ENCODE data around the gene LRG1. TPM values are rescaled to one million over a fixed set of nuclear protein-coding genes. Genes with fewer than 3 reads are reported as not detected.

LRG1 gene
- total and polyA plus RNA-seq, 2 of the 13 experiments (the other 11 are each of a cell fraction or from before 2014, with no cell fraction given) = 12.0 to 39.3 TPM

DNA sequence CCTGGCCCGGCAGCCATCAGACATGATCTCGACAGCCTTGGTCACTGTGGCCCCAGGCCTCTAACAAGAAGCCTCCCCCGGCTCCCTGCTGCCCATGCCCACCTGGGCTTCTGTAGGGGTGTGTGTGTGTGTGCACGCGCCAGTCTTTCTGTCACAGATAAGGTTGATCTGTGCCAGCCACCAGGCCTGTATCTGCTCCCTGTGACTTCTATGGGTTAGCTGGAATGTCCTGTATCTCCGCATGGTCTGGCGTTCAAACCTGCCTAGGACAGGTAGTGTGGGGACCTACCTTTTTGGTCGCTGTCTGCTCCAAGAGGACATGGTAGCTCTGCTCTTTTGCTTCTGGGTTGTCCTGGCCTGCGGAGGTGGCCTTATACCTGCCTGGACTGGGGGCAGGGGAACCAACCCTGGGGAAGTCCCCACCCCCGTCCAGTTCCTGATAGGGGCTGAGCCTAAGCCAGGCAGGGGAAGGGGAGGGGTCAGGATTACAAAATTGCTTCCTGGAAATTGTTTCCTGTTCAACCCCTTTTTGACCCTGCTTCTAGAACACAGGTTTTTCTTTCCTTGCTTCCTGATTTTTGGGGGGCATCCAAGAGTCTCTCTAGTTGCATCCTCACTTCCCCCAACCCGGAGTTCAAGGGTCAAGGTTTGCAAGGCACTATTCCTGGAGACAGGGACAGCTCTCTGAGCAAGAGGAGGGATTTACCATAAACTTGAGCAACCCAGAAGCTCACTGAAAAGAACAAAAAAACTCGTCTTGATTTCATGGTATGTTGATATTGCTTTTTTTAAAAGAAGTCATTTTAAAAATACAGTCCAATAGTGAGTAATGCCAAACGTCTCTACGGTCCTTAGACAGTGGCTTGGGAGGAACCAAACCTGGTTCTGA, at the start of gene LRG1 (continued):
- TF ChIP-seq, protein P1, sequence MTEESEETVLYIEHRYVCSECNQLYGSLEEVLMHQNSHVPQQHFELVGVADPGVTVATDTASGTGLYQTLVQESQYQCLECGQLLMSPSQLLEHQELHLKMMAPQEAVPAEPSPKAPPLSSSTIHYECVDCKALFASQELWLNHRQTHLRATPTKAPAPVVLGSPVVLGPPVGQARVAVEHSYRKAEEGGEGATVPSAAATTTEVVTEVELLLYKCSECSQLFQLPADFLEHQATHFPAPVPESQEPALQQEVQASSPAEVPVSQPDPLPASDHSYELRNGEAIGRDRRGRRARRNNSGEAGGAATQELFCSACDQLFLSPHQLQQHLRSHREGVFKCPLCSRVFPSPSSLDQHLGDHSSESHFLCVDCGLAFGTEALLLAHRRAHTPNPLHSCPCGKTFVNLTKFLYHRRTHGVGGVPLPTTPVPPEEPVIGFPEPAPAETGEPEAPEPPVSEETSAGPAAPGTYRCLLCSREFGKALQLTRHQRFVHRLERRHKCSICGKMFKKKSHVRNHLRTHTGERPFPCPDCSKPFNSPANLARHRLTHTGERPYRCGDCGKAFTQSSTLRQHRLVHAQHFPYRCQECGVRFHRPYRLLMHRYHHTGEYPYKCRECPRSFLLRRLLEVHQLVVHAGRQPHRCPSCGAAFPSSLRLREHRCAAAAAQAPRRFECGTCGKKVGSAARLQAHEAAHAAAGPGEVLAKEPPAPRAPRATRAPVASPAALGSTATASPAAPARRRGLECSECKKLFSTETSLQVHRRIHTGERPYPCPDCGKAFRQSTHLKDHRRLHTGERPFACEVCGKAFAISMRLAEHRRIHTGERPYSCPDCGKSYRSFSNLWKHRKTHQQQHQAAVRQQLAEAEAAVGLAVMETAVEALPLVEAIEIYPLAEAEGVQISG (CRISPR knock-in tag; IDR thresholded peaks at IDR 0.05) = peak; percentile 49; the same call in 1 of the 2 replicates
- TF ChIP-seq ZBTB38 (CRISPR knock-in tag; IDR thresholded peaks at IDR 0.05) = peak; percentile 79
- no peak for TF ChIP-seq NCOR1 (IDR thresholded peaks at IDR 0.05; ENCODE audit: borderline replicate concordance, low read length)
- TF ChIP-seq ZNF367 (CRISPR knock-in tag; IDR thresholded peaks at IDR 0.05; ENCODE audit: borderline replicate concordance) = no peak
- 0 out of 2 replicates have a peak, but pooled peaks have one; percentile 24 for TF ChIP-seq ZNF670 (CRISPR knock-in tag; IDR thresholded peaks at IDR 0.05; ENCODE audit: borderline replicate concordance)
- no peak; the same call in 1 of the 2 replicates for TF ChIP-seq KLF9 (CRISPR knock-in tag; IDR thresholded peaks at IDR 0.05; ENCODE audit: low read depth)
- TF ChIP-seq RAD51 (IDR thresholded peaks at IDR 0.05; ENCODE audit: borderline replicate concordance) = no peak
- TF ChIP-seq, protein P2, sequence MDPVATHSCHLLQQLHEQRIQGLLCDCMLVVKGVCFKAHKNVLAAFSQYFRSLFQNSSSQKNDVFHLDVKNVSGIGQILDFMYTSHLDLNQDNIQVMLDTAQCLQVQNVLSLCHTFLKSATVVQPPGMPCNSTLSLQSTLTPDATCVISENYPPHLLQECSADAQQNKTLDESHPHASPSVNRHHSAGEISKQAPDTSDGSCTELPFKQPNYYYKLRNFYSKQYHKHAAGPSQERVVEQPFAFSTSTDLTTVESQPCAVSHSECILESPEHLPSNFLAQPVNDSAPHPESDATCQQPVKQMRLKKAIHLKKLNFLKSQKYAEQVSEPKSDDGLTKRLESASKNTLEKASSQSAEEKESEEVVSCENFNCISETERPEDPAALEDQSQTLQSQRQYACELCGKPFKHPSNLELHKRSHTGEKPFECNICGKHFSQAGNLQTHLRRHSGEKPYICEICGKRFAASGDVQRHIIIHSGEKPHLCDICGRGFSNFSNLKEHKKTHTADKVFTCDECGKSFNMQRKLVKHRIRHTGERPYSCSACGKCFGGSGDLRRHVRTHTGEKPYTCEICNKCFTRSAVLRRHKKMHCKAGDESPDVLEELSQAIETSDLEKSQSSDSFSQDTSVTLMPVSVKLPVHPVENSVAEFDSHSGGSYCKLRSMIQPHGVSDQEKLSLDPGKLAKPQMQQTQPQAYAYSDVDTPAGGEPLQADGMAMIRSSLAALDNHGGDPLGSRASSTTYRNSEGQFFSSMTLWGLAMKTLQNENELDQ (CRISPR knock-in tag; IDR thresholded peaks at IDR 0.05; ENCODE audit: borderline replicate concordance) = no peak
- TF ChIP-seq ZNF160 (CRISPR knock-in tag; IDR thresholded peaks at IDR 0.05) = no peak
- TF ChIP-seq TCF12 (IDR thresholded peaks at IDR 0.05) = no peak
- TF ChIP-seq TCF12 (CRISPR knock-in tag; IDR thresholded peaks at IDR 0.05) = no peak
- TF ChIP-seq ONECUT2 (CRISPR knock-in tag; IDR thresholded peaks at IDR 0.05) = no peak
- no peak for TF ChIP-seq RFX3 (CRISPR knock-in tag; IDR thresholded peaks at IDR 0.05)
- TF ChIP-seq, protein P3, sequence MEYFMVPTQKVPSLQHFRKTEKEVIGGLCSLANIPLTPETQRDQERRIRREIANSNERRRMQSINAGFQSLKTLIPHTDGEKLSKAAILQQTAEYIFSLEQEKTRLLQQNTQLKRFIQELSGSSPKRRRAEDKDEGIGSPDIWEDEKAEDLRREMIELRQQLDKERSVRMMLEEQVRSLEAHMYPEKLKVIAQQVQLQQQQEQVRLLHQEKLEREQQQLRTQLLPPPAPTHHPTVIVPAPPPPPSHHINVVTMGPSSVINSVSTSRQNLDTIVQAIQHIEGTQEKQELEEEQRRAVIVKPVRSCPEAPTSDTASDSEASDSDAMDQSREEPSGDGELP (IDR thresholded peaks at IDR 0.05; ENCODE audit: borderline replicate concordance, low read depth) = peak; percentile 8; the same call in 1 of the 2 replicates
- TF ChIP-seq, protein P4, sequence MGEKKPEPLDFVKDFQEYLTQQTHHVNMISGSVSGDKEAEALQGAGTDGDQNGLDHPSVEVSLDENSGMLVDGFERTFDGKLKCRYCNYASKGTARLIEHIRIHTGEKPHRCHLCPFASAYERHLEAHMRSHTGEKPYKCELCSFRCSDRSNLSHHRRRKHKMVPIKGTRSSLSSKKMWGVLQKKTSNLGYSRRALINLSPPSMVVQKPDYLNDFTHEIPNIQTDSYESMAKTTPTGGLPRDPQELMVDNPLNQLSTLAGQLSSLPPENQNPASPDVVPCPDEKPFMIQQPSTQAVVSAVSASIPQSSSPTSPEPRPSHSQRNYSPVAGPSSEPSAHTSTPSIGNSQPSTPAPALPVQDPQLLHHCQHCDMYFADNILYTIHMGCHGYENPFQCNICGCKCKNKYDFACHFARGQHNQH (CRISPR knock-in tag; IDR thresholded peaks at IDR 0.05) = peak; percentile 88
- TF ChIP-seq SP140L (CRISPR knock-in tag; IDR thresholded peaks at IDR 0.05; ENCODE audit: borderline replicate concordance) = 0 out of 2 replicates have a peak, but pooled peaks have one; percentile 75
- TF ChIP-seq KDM5B (CRISPR knock-in tag; IDR thresholded peaks at IDR 0.05; ENCODE audit: borderline replicate concordance) = no peak
- TF ChIP-seq HNF4G (IDR thresholded peaks at IDR 0.05; ENCODE audit: borderline replicate concordance, low read depth, low read length) = peak; percentile 21; the same call in 1 of the 2 replicates
- no peak for TF ChIP-seq HNF4G (CRISPR knock-in tag; IDR thresholded peaks at IDR 0.05; ENCODE audit: borderline replicate concordance, low read depth)
- TF ChIP-seq CCDC6 (CRISPR knock-in tag; IDR thresholded peaks at IDR 0.05) = peak; percentile 63; the same call in 1 of the 2 replicates
- TF ChIP-seq PAX8 (CRISPR knock-in tag; IDR thresholded peaks at IDR 0.05; ENCODE audit: borderline replicate concordance) = no peak
- peak; percentile 82 for TF ChIP-seq KAT8 (CRISPR knock-in tag; IDR thresholded peaks at IDR 0.05)
